ENCODE results near the gene ALX3. TPM values are rescaled to one million over a fixed set of nuclear protein-coding genes. Genes with fewer than 3 reads are reported as not detected.

Gene ALX3
- 0.35 TPM in 1 of 2 replicates, not detected in the other for total RNA-seq (2014; rRNA removed; shearing (Covaris generic))

- peak; percentile 87 for DNase-seq
- Histone ChIP-seq H3K36me3 (replicated peaks; ENCODE audit: control insufficient read depth, insufficient read depth, low read length) (no peaks in the 10 kb centered on the region), H3K4me3 (ENCODE audit: insufficient read depth, low read depth, low read length) (peak within 1 kb of the TSS; percentile 35), H3K27me3 (ENCODE audit: control insufficient read depth, insufficient read depth, low read length) (peaks cover 88% of the 10 kb centered on the region)
Measured at GRCh38 chr1:110070671-110071242, at the start of gene ALX3. TSS of gene ALX3 (minus strand) at chr1:110070672. CDS start at chr1:110070612, 60 bp downstream.

GRCh38 chr1:110119843-110120242, 49.4 kb upstream of the ALX3 start:
- DNase-seq = no peak
- no peaks in the 10 kb centered on the region; the same call in none of the 2 replicates for H3K27me3 ChIP-seq (ENCODE audit: control insufficient read depth, insufficient read depth, low read length)

GRCh38 chr1:110118636-110119396, 48.3 kb upstream of the ALX3 start:
- DNase-seq = no peak
- H3K4me3 ChIP-seq (ENCODE audit: insufficient read depth, low read depth, low read length) = no peak overlapping the region
- H3K36me3 ChIP-seq (replicated peaks; ENCODE audit: control insufficient read depth, insufficient read depth, low read length) = no peaks in the 10 kb centered on the region
- H3K27me3 ChIP-seq (ENCODE audit: control insufficient read depth, insufficient read depth, low read length) = no peaks in the 10 kb centered on the region; the same call in none of the 2 replicates

More at GRCh38 chr1:110119843-110120242, 49.4 kb upstream of the ALX3 start:
- Histone ChIP-seq H3K4me3 (ENCODE audit: insufficient read depth, low read depth, low read length) (no peak overlapping the region), H3K36me3 (replicated peaks; ENCODE audit: control insufficient read depth, insufficient read depth, low read length) (no peaks in the 10 kb centered on the region)

- Histone ChIP-seq H3K36me3 (replicated peaks; ENCODE audit: control insufficient read depth, insufficient read depth, low read length) (no peaks in the 10 kb centered on the region), H3K27me3 (ENCODE audit: control insufficient read depth, insufficient read depth, low read length) (no peaks in the 10 kb centered on the region; the same call in none of the 2 replicates), H3K4me3 (ENCODE audit: insufficient read depth, low read depth, low read length) (no peak overlapping the region)
- DNase-seq = no peak
Measured at GRCh38 chr1:110114784-110115183, 44.3 kb upstream of the ALX3 start.

GRCh38 chr1:110114173-110114572, 43.7 kb upstream of the ALX3 start:
- no peak overlapping the region for H3K4me3 ChIP-seq (ENCODE audit: insufficient read depth, low read depth, low read length)
- H3K36me3 ChIP-seq (replicated peaks; ENCODE audit: control insufficient read depth, insufficient read depth, low read length) = no peaks in the 10 kb centered on the region
- H3K27me3 ChIP-seq (ENCODE audit: control insufficient read depth, insufficient read depth, low read length) = no peaks in the 10 kb centered on the region; the same call in none of the 2 replicates
- no peak for DNase-seq

- DNase-seq = no peak
- Histone ChIP-seq H3K4me3 (ENCODE audit: insufficient read depth, low read depth, low read length) (no peak overlapping the region), H3K27me3 (ENCODE audit: control insufficient read depth, insufficient read depth, low read length) (no peaks in the 10 kb centered on the region; the same call in none of the 2 replicates), H3K36me3 (replicated peaks; ENCODE audit: control insufficient read depth, insufficient read depth, low read length) (no peaks in the 10 kb centered on the region)
Measured at GRCh38 chr1:110113551-110113950, 43.1 kb upstream of the ALX3 start.

- Histone ChIP-seq H3K4me3 (ENCODE audit: insufficient read depth, low read depth, low read length) (no peak overlapping the region), H3K27me3 (ENCODE audit: control insufficient read depth, insufficient read depth, low read length) (no peaks in the 10 kb centered on the region; the same call in none of the 2 replicates), H3K36me3 (replicated peaks; ENCODE audit: control insufficient read depth, insufficient read depth, low read length) (no peaks in the 10 kb centered on the region)
- DNase-seq = no peak
Measured at GRCh38 chr1:110112656-110113055, 42.2 kb upstream of the ALX3 start.

- Histone ChIP-seq H3K36me3 (replicated peaks; ENCODE audit: control insufficient read depth, insufficient read depth, low read length) (no peaks in the 10 kb centered on the region), H3K27me3 (ENCODE audit: control insufficient read depth, insufficient read depth, low read length) (no peaks in the 10 kb centered on the region; the same call in 1 of the 2 replicates), H3K4me3 (ENCODE audit: insufficient read depth, low read depth, low read length) (no peak within 1 kb of the TSS)
- DNase-seq = no peak
Measured at GRCh38 chr1:110112143-110112542, 41.7 kb upstream of the ALX3 start, which contains the start of gene UBL4B. TSS of gene UBL4B (plus strand) at chr1:110112443. CDS start at chr1:110112535, 92 bp downstream.

GRCh38 chr1:110111081-110111480, 40.6 kb upstream of the ALX3 start:
- no peak overlapping the region for H3K4me3 ChIP-seq (ENCODE audit: insufficient read depth, low read depth, low read length)
- H3K36me3 ChIP-seq (replicated peaks; ENCODE audit: control insufficient read depth, insufficient read depth, low read length) = no peaks in the 10 kb centered on the region
- no peaks in the 10 kb centered on the region; the same call in 1 of the 2 replicates for H3K27me3 ChIP-seq (ENCODE audit: control insufficient read depth, insufficient read depth, low read length)
- no peak for DNase-seq

- Histone ChIP-seq H3K4me3 (ENCODE audit: insufficient read depth, low read depth, low read length) (no peak overlapping the region), H3K27me3 (ENCODE audit: control insufficient read depth, insufficient read depth, low read length) (no peaks in the 10 kb centered on the region; the same call in 1 of the 2 replicates), H3K36me3 (replicated peaks; ENCODE audit: control insufficient read depth, insufficient read depth, low read length) (no peaks in the 10 kb centered on the region)
- no peak for DNase-seq
Measured at GRCh38 chr1:110107867-110108469, 37.5 kb upstream of the ALX3 start.

GRCh38 chr1:110106013-110106941, 35.8 kb upstream of the ALX3 start:
- no peak overlapping the region for H3K4me3 ChIP-seq (ENCODE audit: insufficient read depth, low read depth, low read length)
- H3K27me3 ChIP-seq (ENCODE audit: control insufficient read depth, insufficient read depth, low read length) = no peaks in the 10 kb centered on the region; the same call in 1 of the 2 replicates
- peak; percentile 93 for DNase-seq
- H3K36me3 ChIP-seq (replicated peaks; ENCODE audit: control insufficient read depth, insufficient read depth, low read length) = no peaks in the 10 kb centered on the region

- Histone ChIP-seq H3K4me3 (ENCODE audit: insufficient read depth, low read depth, low read length) (no peak overlapping the region), H3K36me3 (replicated peaks; ENCODE audit: control insufficient read depth, insufficient read depth, low read length) (no peaks in the 10 kb centered on the region), H3K27me3 (ENCODE audit: control insufficient read depth, insufficient read depth, low read length) (no peaks in the 10 kb centered on the region; the same call in 1 of the 2 replicates)
- DNase-seq = no peak
Measured at GRCh38 chr1:110102081-110102480, 31.6 kb upstream of the ALX3 start.

GRCh38 chr1:110100335-110100734, 29.9 kb upstream of the ALX3 start:
- no peaks in the 10 kb centered on the region; the same call in 1 of the 2 replicates for H3K27me3 ChIP-seq (ENCODE audit: control insufficient read depth, insufficient read depth, low read length)
- H3K4me3 ChIP-seq (ENCODE audit: insufficient read depth, low read depth, low read length) = no peak overlapping the region
- H3K36me3 ChIP-seq (replicated peaks; ENCODE audit: control insufficient read depth, insufficient read depth, low read length) = no peaks in the 10 kb centered on the region
- no peak for DNase-seq
